Naive B cell (primary cell): ENCODE data around the gene BRIP1. TPM values are rescaled to one million over a fixed set of nuclear protein-coding genes. Genes with fewer than 3 reads are reported as not detected.
"Not testable (repeated sequence)": the region's sequence is repeated elsewhere in the genome, so short reads cannot be mapped to it uniquely, and the experiment has no call there.

Experiments
- ATAC-seq, 2 donors: fragments of 150-1000 bp; cut with Tn5 transposase; 2 replicates each; pipeline ENCODE4 v1.10.0; 2021; ENCODE audit warnings: low read depth in 2 of 2, mild to moderate bottlenecking in 2 of 2, moderate library complexity in 2 of 2
- DNase-seq: peaks from one replicate; pipeline ENCODE4 v3.0.0; 2022
- H3K27ac Mint-ChIP-seq, 6 donors: one replicate each; pipeline ENCODE4 v1.8.0; 2020 to 2022; ENCODE audit warnings: mild to moderate bottlenecking in 6 of 6, mixed read lengths in 6 of 6, moderate library complexity in 5 of 6, inconsistent platforms in 2 of 6
- H3K27me3 Mint-ChIP-seq, 3 donors: one replicate each; pipeline ENCODE4 v1.8.0; 2021 to 2022; ENCODE audit warnings: mixed read lengths in 3 of 3, mild to moderate bottlenecking in 1 of 3
- H3K36me3 Mint-ChIP-seq, 2 donors: one replicate each; pipeline ENCODE4 v1.8.0; 2020 to 2022; ENCODE audit warnings: mixed read lengths in 2 of 2, inconsistent platforms in 1 of 2, mild to moderate bottlenecking in 1 of 2
- H3K4me1 Mint-ChIP-seq, 3 donors: one replicate each; pipeline ENCODE4 v1.8.0; 2020 to 2022; ENCODE audit warnings: mixed read lengths in 3 of 3, inconsistent platforms in 1 of 3, mild to moderate bottlenecking in 1 of 3, moderate library complexity in 1 of 3
- H3K4me3 Mint-ChIP-seq, 8 donors: one replicate each; pipeline ENCODE4 v1.8.0; 2020 to 2022; ENCODE audit warnings: mild to moderate bottlenecking in 8 of 8, mixed read lengths in 8 of 8, moderate library complexity in 8 of 8, inconsistent platforms in 2 of 8
- H3K9me3 Mint-ChIP-seq, 7 donors: one replicate each; pipeline ENCODE4 v1.8.0; 2020 to 2022; ENCODE audit warnings: mixed read lengths in 7 of 7, mild to moderate bottlenecking in 5 of 7, inconsistent platforms in 2 of 7, moderate library complexity in 1 of 7
- polyA plus RNA-seq, 6 donors: library from polyadenylated mRNA; unstranded; fragments of 300-500 nt; fragmentation: Illumina TruSeq; gene quantifications; one replicate each; pipeline ENCODE4 v1.2.3, GENCODE V29; 2021; ENCODE audit warnings: low read depth in 6 of 6

Gene BRIP1
- 1 to 10 TPM in 1 of 6 donors, under 1 TPM in 4, not detected in 1; 0.29 to 1.1 (median 0.44) TPM for polyA plus RNA-seq

DNA sequence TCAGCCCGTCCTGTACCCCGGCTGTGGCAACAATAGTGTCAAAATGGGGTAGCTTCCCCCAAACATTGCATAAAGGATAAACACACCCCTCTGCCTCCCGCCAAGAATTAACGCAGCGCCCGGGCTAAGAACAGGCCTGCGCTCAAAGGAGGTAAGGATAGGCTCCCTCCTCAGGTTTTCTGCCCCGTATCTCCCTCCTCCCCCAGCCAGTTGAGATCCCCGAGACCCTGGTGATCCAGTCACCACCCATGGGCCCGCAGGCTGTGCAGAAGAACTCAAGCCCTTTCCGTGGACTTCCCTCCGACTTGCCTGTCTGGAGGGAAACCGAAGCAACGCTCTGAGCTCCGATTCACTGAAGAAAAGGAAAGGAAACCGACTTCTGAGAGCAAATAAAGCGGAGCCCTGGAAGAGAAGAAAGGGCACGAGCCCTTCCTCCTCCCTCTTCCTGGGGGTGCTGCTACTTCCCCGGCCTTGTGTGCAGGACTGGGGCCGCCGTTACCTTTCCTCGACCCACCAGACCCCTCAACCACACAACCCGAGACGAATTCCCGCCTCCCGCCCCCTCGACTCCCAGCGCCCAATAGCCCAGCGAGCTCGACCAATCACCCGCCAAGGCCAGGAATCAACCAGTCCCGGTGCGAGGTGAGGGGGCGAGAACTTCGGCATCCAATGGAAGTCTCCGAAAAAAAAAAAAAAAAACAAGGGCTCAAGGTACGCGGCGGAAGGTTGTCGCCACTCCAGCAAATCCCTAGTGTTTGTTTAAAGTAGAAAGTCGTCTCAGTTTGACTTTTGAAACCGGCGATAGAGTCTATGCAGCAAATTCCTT, at the start of gene BRIP1:
BRIP1 (minus strand) TSS at position 554 of the 826 bp plus-strand sequence. CDS start 1,989 bp downstream, outside the sequence.
- Mint-ChIP-seq H3K27me3 (no peaks in the 10 kb centered on the region), H3K4me1 (peaks cover 3 to 18% (median 16%) of the 10 kb centered on the region in 3 donors), H3K4me3 (peak within 1 kb of the TSS; percentile 91 to 99 (median 96)), H3K36me3 (peaks cover 0 to 4% of the 10 kb centered on the region in 2 donors), H3K27ac (peak within 1 kb of the TSS; percentile 36 to 92 (median 87)), H3K9me3 (no peaks in the 10 kb centered on the region)
- peak; percentile 83 for DNase-seq
- peak; percentile 98 to 99 for ATAC-seq

DNA sequence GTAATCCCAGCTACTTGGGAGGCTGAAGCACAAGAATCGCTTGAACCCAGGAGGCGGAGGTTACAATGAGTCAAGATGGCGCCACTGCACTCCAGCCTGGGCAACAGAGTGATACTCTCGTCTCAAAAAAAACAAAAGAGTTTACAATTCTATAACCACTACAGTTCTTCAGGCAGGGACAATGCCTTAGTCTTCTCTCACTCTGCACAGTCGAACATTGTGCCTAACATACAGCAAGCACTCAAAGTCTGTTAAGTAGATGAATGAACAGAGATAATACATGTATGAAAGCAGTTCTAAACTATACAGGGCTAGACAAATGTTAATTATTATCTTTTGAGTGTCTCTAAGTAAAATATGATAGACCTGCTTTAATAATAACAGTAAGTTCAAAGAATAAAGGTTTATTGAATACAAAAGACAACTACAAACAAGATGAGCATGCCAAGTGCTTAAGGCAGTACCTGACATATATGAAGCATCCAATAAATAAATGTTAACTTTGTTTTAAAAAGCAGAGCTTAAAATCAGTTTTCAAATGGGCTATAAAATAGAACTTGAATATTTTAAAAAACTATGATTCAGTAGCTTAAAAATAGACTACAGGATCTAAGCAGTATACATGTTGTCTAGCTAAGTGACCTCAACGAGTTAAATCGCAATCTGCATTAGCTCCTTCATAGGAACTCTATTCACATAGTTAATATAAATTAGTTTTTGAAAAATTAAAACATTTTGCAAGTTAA, 45.1 kb upstream of the BRIP1 start:
- no peaks in the 10 kb centered on the region for H3K27me3 Mint-ChIP-seq
- no peak overlapping the region for H3K4me3 Mint-ChIP-seq
- H3K9me3 Mint-ChIP-seq, result peaks cover 0 to 2% (median 0%) of the 10 kb centered on the region in 7 donors
- H3K36me3 Mint-ChIP-seq, result peaks cover 22 to 27% of the 10 kb centered on the region in 2 donors
- ATAC-seq (no peak), DNase-seq (no peak)
- H3K27ac Mint-ChIP-seq, result no peak overlapping the region
- H3K4me1 Mint-ChIP-seq, result peaks cover 0 to 3% (median 0%) of the 10 kb centered on the region in 3 donors

DNA sequence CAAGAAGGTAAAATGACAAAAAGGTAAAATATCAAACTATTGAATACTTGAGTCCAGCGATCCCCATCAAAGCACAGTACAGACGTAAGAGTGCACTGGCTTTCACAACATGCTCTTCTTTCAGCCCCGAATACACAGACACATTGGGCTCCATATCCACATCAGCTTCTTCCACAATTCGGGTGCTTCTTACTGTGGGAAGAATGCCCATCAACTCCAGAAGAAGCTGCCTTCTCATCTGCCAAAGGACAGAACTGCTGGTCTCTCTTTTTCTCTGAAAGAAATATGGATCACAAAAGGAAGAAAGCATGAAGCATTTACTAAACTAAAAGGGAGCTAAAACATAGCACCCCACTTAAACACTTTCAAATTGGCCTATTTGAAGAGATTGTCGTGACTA, 44.0 kb upstream of the BRIP1 start:
- peaks cover 22 to 32% of the 10 kb centered on the region in 2 donors for H3K36me3 Mint-ChIP-seq

DNA sequence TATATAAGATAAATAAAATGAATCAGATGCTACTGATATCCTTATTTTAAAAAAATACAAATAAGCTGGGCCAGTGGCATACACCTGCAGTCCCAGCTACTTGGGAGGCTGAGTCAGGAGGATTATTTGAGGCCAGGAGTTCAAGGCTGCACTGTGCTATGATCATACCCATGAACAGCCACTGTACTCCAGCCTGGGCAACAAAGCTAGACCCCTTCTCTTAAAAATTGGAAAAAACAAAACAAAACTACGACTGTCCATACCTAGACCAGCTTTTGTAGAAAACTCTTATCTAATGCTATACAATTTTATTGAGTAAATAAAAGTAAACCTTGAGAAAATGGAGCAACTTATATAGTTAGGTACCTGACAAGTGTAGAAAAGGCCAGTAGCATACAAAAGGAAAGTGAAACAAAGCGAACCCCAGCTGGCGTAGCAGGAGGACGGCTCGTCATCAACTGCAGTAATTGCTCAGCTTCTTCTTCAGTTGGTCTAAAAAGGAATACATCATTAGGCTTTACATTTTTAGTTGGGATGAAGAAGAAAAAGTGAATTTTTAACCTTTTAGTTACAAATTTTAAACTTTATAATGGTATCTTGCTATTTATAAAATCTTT, 40.9 kb upstream of the BRIP1 start:
- no peaks in the 10 kb centered on the region for H3K27me3 Mint-ChIP-seq
- no peaks in the 10 kb centered on the region for H3K9me3 Mint-ChIP-seq
- no peaks in the 10 kb centered on the region for H3K4me1 Mint-ChIP-seq
- peaks cover 7 to 16% of the 10 kb centered on the region in 2 donors for H3K36me3 Mint-ChIP-seq
- H3K27ac Mint-ChIP-seq, result peak overlapping the region in 3 of 6 donors; percentile 9 to 75 (median 72)
- DNase-seq, result peak; percentile 12
- peak; percentile 79 to 82 for ATAC-seq
- H3K4me3 Mint-ChIP-seq, result peak overlapping the region in 7 of 8 donors; percentile 19 to 86 (median 47)

More for the DNA sequence above, 44.0 kb upstream of the BRIP1 start:
- Mint-ChIP-seq H3K9me3 (peaks cover 0 to 2% (median 0%) of the 10 kb centered on the region in 7 donors), H3K27ac (peak overlapping the region in 1 of 6 donors; percentile 73), H3K27me3 (no peaks in the 10 kb centered on the region), H3K4me1 (peaks cover 0 to 3% (median 0%) of the 10 kb centered on the region in 3 donors), H3K4me3 (no peak overlapping the region)
- no peak for DNase-seq
- ATAC-seq, result no peak

DNA sequence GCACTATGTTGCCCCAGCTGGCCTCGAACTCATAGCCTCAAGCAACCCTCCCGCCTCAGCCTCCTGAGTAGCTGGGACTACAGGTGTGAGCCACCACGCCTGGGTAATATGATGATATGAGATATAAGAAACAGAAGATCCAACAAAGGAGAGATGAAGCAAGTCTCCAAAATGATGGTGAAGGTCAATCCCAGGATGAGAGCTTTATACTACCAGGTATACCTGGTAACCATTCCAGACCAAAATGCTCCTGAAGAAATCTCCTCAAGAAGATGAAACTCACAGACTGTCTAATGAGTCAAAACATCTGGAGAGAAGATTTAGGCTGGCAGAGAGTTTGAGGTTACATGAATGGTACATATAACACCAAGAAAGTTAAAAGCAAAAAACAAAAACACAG, 39.9 kb upstream of the BRIP1 start:
- Mint-ChIP-seq H3K27ac (peak overlapping the region in 3 of 6 donors; percentile 44 to 72 (median 51)), H3K27me3 (no peaks in the 10 kb centered on the region), H3K4me1 (no peaks in the 10 kb centered on the region), H3K4me3 (peak overlapping the region in 1 of 8 donors; percentile 45), H3K9me3 (no peaks in the 10 kb centered on the region), H3K36me3 (peaks cover 7 to 16% of the 10 kb centered on the region in 2 donors)
- ATAC-seq (no peak), DNase-seq (no peak)

DNA sequence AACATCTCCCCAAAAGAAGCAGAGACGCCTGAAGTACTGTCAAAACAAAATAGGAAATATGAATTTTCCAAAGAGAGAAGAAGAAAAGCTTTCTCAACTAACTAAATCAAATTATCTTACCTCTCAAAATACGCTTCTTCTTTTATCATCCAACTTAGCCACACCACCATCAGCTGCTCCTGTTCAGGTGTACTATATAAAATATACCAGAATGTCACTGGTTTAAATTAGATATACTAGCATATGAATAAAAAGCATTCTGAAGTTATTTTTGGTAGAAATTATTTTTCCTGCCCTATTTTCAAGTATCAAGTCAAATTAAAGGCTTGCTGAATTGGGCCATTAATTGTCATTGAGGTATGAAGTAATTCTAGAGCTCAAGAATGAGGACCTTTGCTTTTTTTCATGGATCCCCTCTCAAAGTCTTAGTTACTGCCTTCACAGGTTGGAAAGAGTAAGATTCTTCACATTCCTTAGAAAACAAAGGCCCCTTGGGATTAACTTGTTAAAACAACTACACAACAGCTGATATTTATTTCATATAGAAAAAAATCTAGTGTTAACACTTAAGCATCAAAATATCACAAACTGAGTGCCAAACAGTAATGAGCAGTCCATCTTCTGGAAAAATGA, 34.3 kb upstream of the BRIP1 start:
- DNase-seq, result no peak
- H3K9me3 Mint-ChIP-seq, result no peaks in the 10 kb centered on the region
- no peaks in the 10 kb centered on the region for H3K4me1 Mint-ChIP-seq
- no peaks in the 10 kb centered on the region for H3K27me3 Mint-ChIP-seq
- ATAC-seq, result no peak
- peaks cover 0 to 5% of the 10 kb centered on the region in 2 donors for H3K36me3 Mint-ChIP-seq
- no peak overlapping the region for H3K4me3 Mint-ChIP-seq
- H3K27ac Mint-ChIP-seq, result no peak overlapping the region

DNA sequence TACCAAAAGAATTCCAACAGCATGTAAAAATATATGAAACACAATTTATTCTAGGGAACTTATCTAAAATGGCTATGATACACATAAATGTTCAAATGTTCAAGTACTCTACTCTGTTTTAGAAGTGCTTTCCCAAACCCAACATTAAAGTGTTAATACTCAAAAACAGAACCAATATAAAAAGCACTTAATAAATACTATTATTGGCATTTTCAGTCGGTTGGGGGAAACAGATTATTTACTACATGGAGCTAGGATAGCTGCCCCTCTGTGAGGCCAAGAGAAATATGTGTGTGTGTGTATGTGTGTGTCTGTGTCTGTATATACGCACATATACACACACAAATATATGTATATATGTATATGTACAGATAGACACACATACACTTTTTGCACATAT, 32.1 kb upstream of the BRIP1 start:
- Mint-ChIP-seq H3K4me3 (no peak overlapping the region), H3K27me3 (no peaks in the 10 kb centered on the region), H3K9me3 (no peaks in the 10 kb centered on the region), H3K27ac (peak overlapping the region in 2 of 6 donors; percentile 20 to 62), H3K36me3 (peaks cover 7 to 10% of the 10 kb centered on the region in 2 donors), H3K4me1 (no peaks in the 10 kb centered on the region)
- no peak for DNase-seq
- no peak for ATAC-seq

DNA sequence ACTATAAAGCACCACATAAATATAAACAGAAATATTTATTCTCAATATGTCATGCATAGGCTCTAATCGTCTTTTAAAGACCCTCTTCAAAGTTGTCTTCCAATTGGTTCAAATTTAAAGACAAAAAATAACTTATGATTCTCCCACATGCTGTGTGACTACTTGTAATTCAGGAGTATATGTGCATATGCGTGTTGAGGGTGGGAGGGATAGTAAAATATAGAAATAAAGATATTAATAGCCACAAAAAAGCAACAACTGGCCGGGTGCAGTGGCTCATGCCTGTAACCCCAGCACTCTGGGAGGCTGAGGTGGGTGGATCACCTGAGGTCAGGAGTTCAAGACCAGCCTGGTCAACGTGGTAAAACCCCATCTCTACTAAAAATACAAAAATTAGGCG, 31.0 kb upstream of the BRIP1 start:
- H3K27me3 Mint-ChIP-seq, DNase-seq, H3K27ac Mint-ChIP-seq, H3K4me3 Mint-ChIP-seq, H3K9me3 Mint-ChIP-seq, H3K36me3 Mint-ChIP-seq, H3K4me1 Mint-ChIP-seq, ATAC-seq: not testable (repeated sequence)

DNA sequence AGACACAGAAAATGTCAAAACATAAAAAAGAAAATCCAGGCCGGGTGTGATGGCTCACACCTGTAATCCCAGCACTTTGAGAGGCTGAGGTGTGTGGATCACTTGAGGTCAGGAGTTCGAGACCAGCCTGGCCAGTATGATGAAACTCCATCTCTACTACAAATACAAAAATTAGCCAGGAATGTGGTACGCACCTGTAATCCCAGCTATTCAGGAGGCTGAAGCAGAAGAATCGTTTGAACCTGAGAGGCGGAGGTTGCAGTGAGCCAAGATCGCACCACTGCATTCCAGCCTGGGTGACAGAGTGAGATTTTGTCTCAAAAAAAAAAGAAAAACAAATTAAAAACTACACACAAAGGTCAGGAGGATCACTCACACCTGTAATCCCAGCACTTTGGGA, 24.4 kb upstream of the BRIP1 start:
- H3K4me1 Mint-ChIP-seq, result not testable (repeated sequence)
- H3K36me3 Mint-ChIP-seq, result peaks cover 14 to 16% of the 10 kb centered on the region in 2 donors

DNA sequence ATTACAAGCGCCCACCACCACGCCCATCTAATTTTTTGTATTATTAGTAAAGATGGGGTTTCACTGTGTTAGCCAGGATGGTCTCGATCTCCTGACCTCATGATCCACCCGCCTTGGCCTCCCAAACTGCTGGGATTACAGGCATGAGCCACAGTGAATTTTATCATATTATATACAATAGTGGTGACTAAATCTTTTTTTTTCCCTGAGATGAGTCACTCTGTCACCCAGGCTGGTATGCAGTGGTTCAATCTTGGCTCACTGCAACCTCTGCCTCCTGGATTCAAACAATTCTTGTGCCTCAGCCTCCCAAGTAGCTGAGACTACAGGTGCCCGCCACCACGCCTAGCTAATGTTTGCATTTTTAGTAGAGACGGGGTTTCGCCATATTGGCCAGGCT, 22.5 kb upstream of the BRIP1 start:
- not testable (repeated sequence) for H3K27ac Mint-ChIP-seq, H3K4me3 Mint-ChIP-seq, DNase-seq, H3K4me1 Mint-ChIP-seq, H3K27me3 Mint-ChIP-seq, H3K9me3 Mint-ChIP-seq, ATAC-seq
- H3K36me3 Mint-ChIP-seq, result peaks cover 7 to 12% of the 10 kb centered on the region in 2 donors

More for the DNA sequence above, 24.4 kb upstream of the BRIP1 start:
- H3K27ac Mint-ChIP-seq, result peak overlapping the region in 2 of 6 donors; percentile 64 to 75
- H3K4me3 Mint-ChIP-seq, ATAC-seq, H3K9me3 Mint-ChIP-seq, DNase-seq, H3K27me3 Mint-ChIP-seq: not testable (repeated sequence)

DNA sequence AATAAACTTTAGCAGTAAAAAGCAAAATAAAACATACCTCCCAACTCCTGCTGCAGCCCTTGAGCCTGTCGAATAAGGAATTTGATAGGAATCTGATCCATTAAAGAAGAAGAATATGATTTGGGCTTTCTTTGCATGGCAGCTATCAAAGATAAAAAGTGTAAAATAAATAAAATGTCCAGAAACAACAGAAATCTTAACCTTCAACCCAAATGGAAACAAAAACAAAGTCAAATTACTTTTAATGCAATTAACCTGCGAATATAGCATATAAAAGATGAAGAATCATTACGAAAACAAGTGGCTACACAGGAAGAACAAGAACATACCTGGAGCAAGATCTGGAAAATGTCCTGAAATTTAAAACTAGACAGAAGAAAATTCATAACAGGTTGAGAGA, 21.5 kb upstream of the BRIP1 start:
- ATAC-seq, result no peak
- Mint-ChIP-seq H3K36me3 (peaks cover 7 to 12% of the 10 kb centered on the region in 2 donors), H3K4me3 (no peak overlapping the region), H3K27ac (no peak overlapping the region), H3K9me3 (no peaks in the 10 kb centered on the region), H3K4me1 (no peaks in the 10 kb centered on the region), H3K27me3 (no peaks in the 10 kb centered on the region)
- no peak for DNase-seq

DNA sequence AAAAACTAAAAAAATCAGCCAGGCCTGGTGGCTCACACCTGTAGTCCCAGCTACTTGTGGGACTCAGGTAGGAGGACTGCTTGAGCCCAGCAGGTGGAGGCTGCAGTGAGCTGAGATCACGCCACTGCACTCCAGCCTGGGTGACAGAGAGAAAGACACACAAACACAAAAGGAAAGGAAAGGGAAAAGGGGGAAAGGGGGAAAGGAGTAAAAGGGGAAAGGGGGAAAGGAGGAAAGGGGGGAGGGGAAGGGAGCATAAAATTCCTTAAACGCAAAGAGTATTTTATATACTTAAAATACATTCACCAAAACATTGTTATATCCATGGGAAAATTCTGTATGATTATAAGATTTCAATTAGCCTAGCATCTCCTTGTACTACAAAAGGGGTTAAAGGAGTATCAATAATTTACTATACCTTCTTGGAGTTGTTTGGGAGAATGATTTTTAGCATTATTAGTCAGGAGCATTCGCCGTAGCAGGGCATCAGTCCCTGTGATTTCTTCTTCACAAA, 17.3 kb upstream of the BRIP1 start:
- H3K4me3 Mint-ChIP-seq, result no peak overlapping the region
- peaks cover 0 to 10% of the 10 kb centered on the region in 2 donors for H3K36me3 Mint-ChIP-seq

More for the DNA sequence above, 17.3 kb upstream of the BRIP1 start:
- Mint-ChIP-seq H3K27ac (no peak overlapping the region), H3K4me1 (no peaks in the 10 kb centered on the region), H3K9me3 (no peaks in the 10 kb centered on the region), H3K27me3 (no peaks in the 10 kb centered on the region)
- DNase-seq, result no peak
- ATAC-seq, result no peak
